Suprapubic skin (tissue), 4 donors: ENCODE results near the gene PXYLP1.

ENCODE experiments used
- CTCF ChIP-seq, 2 donors: fragments of 200-600 bp in 1 of 2; fragments of 450-650 bp in 1 of 2; sonication (generic) in 1 of 2; IDR thresholded peaks; one replicate each; pipeline ENCODE4 v1.5.1; 2016 to 2019; ENCODE audit warnings: antibody characterized with exemption in 2 of 2, mild to moderate bottlenecking in 1 of 2, moderate library complexity in 1 of 2
- POLR2A ChIP-seq, 2 donors: fragments of 450-650 bp; IDR thresholded peaks; one replicate each; pipeline ENCODE4 v1.6.1; 2017; ENCODE audit warnings: antibody characterized with exemption in 2 of 2, mild to moderate bottlenecking in 2 of 2, moderate library complexity in 2 of 2
- POLR2AphosphoS5 ChIP-seq, 3 donors: sonication (generic); formaldehyde crosslinking; IDR thresholded peaks; one replicate each; pipeline ENCODE4 v1.6.1; 2017; ENCODE audit warnings: antibody characterized with exemption in 3 of 3

- no peak for TF ChIP-seq CTCF (IDR thresholded peaks at IDR 0.05)
- TF ChIP-seq POLR2A (IDR thresholded peaks at IDR 0.05), result no peak
- TF ChIP-seq POLR2AphosphoS5 (IDR thresholded peaks at IDR 0.05), result no peak
Measured at GRCh38 chr3:141216975-141217374, 14.7 kb upstream of the PXYLP1 start.
